DMS114 treated with DMSO at 0.1 percent for 48 hours (cell line): ENCODE data around the gene GARRE1.

Experiments used
- DNase-seq: peaks from one replicate; lab custom pipeline; 2025; ENCODE audit not compliant: unreplicated experiment; lab: John Stamatoyannopoulos, UW

GARRE1 gene

DNA sequence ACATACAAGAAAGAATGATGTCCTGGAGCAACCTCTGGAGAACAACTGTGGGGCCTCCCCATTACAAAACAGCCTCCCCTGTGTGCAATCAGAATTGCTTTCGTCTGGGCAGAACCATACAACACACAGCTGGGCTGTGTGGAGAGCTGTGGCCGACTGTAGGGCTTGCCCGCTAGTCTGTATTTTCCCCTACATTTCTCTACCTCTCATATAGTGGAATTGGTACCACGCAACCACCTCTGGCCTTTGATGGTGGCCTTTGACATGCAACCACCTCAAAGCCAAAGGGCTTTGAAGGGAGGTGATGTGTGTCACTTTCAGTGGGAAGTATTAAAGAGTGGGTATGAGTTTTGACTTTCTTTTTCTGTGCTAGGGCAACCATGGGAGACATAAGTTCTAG lies 34.0 kb downstream of the GARRE1 start:
- no peak for DNase-seq

- DNase-seq: no peak
These were observed 36.9 kb downstream of the GARRE1 start for GRCh38 chr19:34291235-34291634.

DNA sequence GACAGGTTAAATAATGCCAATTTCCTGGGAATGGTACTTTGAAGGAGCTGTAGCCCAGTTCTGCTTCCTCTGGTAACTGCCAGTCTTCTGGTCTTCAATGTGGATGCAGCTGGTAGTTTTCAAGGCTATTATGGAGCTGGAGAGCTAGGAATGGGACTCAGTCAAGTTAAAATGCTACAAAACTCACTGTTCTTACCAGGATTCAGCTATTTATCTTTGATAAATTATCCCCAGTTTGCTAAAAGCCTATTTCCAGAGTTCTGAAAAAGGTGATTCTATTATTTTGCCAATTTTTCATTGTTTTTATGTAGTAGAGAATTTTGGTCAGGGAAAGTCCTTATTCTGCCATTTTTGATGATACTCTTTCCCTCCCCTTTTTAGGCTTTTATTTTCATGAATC lies 40.7 kb downstream of the GARRE1 start:
- no peak for DNase-seq

DNA sequence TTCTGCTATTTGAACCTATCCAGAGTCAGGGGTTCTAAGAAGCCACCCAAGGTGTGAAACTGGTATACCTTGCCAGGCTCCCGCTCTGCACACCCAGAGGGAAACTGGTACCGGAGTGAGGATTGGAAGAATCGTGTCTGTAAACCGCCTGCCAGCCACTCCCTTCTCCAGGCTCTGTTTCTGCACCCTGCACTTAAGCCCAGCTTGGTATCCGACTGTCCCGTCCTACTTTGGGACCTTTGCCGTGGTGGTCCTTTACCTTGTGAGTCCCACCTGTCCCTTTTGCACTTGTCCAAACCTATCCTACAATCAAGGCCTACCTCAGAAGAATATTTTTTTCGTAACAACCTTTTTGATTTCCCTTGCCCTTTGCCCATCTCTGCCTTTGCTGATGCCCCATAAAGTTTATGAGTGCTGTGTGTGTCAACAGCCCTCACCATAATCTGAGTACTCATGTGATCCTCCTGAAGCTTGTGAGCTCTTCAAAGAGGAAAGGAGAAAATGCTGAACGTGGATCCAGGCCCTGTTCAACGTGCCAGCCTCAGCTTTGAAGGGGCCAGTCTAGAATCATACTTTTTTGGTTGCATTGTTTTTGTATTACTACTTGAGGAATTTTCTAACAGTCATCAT lies 44.7 kb downstream of the GARRE1 start:
- no peak for DNase-seq

- DNase-seq: no peak
These were observed 45.2 kb downstream of the GARRE1 start for GRCh38 chr19:34299576-34299975.

DNA sequence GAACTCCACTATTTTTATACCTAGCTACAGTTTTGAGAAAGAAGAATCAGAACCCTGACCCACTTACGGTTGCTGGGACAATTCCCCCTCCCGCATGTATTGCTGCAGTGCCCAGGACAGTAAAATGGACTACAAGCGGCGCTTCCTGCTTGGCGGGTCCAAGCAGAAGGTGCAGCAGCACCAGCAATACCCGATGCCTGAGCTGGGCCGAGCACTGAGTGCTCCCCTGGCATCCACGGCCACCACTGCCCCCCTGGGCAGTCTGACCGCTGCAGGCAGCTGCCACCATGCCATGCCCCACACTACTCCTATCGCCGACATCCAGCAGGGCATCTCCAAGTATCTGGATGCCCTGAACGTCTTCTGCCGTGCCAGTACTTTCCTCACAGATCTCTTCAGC lies 46.0 kb downstream of the GARRE1 start:
- no peak for DNase-seq

- DNase-seq: no peak
These were observed 46.6 kb downstream of the GARRE1 start for GRCh38 chr19:34300962-34301361.
